ELR (cell line): ENCODE data around the gene UMAD1.

Experiments
- DNase-seq: peaks from one replicate; pipeline ENCODE4 v3.0.0-alpha.2; 2015; ENCODE audit warnings: low read depth

Gene UMAD1

GRCh38 chr7:7640221-7641128 is at the start of gene UMAD1:
TSS of gene UMAD1 (plus strand) at chr7:7640752. CDS start at chr7:7673372, 32,620 bp downstream.
- peak; percentile 100 for DNase-seq

- peak; percentile 59 for DNase-seq
Observed at GRCh38 chr7:7595451-7595850, 45.1 kb upstream of the UMAD1 start.

GRCh38 chr7:7596176-7596575 is 44.4 kb upstream of the UMAD1 start:
- DNase-seq = no peak

GRCh38 chr7:7607010-7607409 is 33.5 kb upstream of the UMAD1 start:
- no peak for DNase-seq

GRCh38 chr7:7609330-7609729 is 31.2 kb upstream of the UMAD1 start:
- no peak for DNase-seq

GRCh38 chr7:7612519-7612918 is 28.0 kb upstream of the UMAD1 start:
- DNase-seq = no peak

- DNase-seq = no peak
Observed at GRCh38 chr7:7613210-7613609, 27.3 kb upstream of the UMAD1 start.

- DNase-seq = no peak
Observed at GRCh38 chr7:7614018-7614741, 26.4 kb upstream of the UMAD1 start.

GRCh38 chr7:7617550-7617949 is 23.0 kb upstream of the UMAD1 start:
- no peak for DNase-seq

GRCh38 chr7:7618410-7618809 is 22.1 kb upstream of the UMAD1 start:
- no peak for DNase-seq

- DNase-seq = no peak
Observed at GRCh38 chr7:7620236-7620635, 20.3 kb upstream of the UMAD1 start.

GRCh38 chr7:7620644-7621210 is 19.8 kb upstream of the UMAD1 start:
- DNase-seq = no peak

GRCh38 chr7:7628476-7628875 is 12.1 kb upstream of the UMAD1 start:
- no peak for DNase-seq

- DNase-seq = no peak
Observed at GRCh38 chr7:7630626-7631329, 9.8 kb upstream of the UMAD1 start.

- no peak for DNase-seq
Observed at GRCh38 chr7:7639421-7639820, 1.1 kb upstream of the UMAD1 start.

GRCh38 chr7:7639847-7640220 is 718 bp upstream of the UMAD1 start:
- DNase-seq = peak; percentile 50

- no peak for DNase-seq
Observed at GRCh38 chr7:7641129-7641663, 644 bp downstream of the UMAD1 start.

GRCh38 chr7:7642081-7642480 is 1.5 kb downstream of the UMAD1 start:
- DNase-seq = no peak

GRCh38 chr7:7647495-7648036 is 7.0 kb downstream of the UMAD1 start:
- no peak for DNase-seq

GRCh38 chr7:7650682-7651206 is 10.2 kb downstream of the UMAD1 start:
- no peak for DNase-seq

GRCh38 chr7:7651479-7651878 is 10.9 kb downstream of the UMAD1 start:
- DNase-seq = no peak
